GM21786 (cell line): Measurements from ENCODE around the gene UTF1.

ENCODE experiments used
- ATAC-seq: cut with Tn5 transposase; IDR thresholded peaks from one replicate; pipeline ENCODE4 v1.9.1; 2021; ENCODE audit not compliant: unreplicated experiment

UTF1 gene

DNA sequence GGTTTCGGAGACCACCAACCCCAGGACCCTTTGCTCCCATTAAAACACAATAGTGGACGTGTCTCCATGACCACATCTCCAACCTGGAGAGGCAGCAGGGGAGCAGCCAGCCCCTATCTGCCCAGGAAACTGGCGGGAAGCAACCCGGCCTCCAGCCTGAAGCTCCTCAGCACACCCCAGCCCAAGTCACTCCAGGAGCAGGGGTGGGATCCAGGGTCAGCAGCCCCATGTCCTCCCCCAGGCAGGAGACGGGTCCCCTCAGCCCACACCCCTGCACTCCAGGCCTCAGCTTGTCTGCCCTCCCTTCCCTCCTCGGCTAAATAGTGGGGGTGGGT, 46.0 kb downstream of the UTF1 start:
- peak; percentile 1 for ATAC-seq

DNA sequence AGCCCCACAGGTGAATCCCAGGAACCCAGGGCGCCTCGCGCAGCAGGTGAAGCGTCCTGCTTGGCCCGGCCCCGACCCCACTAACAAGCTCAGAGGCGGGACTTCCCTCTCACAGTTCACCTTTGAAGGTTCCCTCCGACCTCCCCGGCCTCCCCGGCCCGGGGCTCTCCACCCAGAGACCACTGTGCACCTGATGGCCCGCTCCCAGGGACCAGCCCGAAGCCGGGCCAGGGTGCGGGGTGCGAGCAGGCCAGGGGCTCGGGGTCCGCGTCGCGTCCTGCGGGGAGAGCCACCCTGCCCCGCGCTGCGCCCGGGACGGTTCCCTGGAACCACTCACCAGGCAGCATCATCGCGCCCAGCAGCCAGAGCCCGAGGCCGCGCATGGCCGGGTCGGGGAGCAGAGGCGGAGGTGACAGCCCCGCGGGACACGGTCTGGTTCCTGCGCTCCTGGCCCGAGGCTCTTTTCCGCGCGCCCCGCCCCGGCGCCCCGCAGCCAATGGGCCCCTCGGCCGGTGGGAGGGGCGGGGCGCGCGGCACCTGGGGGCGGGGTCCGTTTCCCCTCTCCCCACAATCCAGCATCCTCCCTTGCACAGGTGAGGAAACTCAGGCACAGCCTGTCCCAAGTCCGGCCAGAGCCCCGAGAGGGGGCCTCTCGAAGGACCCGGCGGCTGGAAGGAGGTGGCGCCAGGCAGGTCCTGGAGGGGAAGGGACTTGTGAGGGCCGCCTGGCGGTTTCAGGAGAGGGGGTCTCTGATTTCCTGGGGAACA, 46.6 kb downstream of the UTF1 start, which contains the start of gene ADAM8:
ADAM8 (minus strand) TSS at position 434 of the 767 bp plus-strand sequence; CDS start at position 383, 51 bp downstream.
- peak; percentile 42 for ATAC-seq

DNA sequence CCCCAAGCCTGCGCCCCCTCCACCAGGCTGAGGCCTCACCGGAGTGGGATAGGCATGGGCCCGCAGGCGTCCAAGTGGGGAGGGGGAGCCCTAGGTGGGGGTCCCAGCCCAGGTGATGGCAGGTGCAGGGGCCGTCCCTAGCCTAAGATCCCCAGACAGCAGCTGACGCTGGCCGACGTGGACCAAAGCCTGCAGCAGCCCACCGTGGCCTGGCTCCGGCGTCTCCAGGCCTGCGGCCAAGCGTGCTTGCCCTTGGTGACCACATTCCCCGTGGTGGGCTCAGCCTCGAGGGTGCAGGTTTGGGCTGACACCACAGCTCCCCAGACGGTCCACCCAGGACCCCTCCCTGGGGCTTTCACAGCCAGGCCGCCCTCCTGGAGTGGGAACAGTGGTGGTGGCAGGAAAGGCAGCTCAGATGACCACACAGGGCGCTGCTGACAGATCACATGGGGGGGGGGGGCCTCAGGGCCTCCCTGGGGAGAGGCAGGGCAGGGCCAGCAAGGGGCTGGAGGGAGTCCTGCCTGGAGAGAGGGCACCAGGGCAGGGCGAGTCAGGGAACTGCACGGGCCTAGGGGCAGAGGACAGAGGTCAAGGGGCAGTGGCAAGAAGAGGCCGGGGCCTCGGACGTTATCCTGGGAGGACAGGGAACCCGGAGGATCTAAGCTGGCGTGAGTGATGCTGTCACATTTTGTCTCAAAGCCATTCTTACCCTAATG, 47.4 kb downstream of the UTF1 start:
- ATAC-seq: no peak

DNA sequence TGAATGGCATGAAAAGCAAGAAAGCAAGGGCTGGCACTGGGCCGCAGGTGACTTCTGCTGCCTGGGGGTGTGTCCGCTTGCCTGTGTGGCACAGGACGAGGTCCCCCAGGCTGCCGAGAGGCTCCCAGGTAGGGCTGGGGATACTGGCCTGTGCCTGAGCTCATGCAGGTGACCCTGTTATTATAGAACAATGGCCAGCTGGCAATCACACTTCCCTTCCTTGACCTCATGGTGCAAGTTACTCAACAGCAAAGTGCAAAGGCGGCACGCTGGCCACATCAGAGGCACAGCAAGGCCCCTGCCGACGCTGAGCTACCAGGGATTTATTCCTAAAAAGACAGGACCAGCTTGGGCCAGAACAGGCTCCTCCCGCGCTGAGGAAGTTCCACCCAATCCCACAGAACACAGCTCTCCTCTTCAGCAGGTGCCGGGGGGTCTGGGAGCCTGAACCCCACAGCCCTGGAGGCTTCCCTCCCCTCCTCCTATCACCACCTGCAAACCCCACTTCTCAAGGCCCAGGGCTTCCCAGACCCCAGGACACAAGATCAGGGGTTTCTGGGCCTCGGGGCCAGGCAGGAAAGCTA, 48.1 kb downstream of the UTF1 start:
- ATAC-seq: no peak

DNA sequence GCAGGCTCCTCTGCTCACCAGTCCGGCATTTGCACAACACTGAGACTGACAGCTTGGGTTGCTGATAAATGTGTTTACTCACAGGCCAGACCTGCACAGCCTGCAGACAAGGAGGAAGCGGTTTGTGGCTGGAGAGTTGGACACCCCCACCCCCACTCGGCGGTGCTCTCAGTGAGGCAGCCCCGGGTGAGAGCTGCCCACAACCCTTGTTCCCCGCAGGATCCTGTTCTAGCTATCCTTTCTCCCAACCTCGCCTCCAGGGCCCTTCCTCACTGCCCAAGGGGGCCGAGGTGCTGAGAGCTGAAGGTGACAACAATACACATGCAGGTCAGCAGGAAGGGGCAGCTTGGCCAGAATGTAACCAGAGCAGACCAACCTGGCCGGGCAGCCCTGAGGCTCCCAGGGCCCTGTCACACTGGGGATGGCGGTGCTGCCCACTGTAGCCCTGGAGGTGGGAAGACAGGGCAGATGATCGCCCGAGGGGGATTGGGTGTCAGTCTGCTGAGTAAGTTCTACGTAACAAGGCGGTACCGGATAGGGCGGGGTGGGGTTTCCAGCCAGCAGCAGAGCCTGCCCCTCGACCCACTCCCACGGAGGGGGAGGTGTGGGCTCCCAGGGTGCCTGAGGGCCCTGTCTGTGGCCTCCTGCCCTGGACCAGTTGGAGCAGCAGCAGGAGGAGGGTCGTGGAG, 48.7 kb downstream of the UTF1 start:
- ATAC-seq: peak; percentile 29

DNA sequence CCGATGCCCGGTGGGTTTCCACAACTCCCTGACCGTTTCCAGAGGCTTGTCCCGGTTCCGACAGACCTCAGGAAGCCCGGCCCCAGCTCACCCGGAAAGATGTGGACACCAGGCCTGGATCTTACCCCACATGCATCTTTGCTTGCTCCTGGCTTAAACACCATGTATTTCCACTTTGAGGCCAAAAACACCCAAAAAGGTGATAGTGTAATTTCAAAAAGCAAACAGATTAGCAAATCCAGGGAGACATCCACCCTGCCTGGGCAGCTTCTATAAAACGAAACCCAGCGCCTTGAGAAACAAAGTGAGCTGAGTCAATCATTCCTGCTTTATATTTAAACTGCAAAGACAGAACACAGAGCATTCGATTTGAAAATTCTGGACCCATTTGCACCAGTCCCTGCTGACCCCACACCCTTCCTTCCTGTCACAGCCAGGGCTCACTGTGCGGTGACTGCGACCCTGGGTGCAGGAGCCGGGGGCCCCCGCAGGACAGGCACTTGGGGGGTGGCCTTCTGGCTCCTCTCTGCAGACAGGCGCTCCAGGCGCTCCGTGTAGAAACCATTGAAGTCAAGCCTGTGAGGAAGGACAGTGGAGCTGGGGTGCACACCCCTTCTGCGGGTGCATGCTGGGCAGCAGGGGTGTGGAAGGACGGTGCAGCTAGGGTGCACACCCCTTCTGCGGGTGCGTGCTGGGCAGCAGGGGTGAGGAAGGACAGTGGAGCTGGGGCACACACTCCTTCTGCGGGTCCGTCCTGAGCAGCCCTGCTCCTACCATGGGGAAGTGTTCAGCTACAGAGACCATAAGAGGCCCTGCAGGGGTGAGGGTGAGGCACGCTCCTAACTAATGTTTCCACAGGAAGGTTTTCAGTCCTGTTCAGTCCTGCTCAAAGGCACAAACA, 49.6 kb downstream of the UTF1 start:
- ATAC-seq: no peak

DNA sequence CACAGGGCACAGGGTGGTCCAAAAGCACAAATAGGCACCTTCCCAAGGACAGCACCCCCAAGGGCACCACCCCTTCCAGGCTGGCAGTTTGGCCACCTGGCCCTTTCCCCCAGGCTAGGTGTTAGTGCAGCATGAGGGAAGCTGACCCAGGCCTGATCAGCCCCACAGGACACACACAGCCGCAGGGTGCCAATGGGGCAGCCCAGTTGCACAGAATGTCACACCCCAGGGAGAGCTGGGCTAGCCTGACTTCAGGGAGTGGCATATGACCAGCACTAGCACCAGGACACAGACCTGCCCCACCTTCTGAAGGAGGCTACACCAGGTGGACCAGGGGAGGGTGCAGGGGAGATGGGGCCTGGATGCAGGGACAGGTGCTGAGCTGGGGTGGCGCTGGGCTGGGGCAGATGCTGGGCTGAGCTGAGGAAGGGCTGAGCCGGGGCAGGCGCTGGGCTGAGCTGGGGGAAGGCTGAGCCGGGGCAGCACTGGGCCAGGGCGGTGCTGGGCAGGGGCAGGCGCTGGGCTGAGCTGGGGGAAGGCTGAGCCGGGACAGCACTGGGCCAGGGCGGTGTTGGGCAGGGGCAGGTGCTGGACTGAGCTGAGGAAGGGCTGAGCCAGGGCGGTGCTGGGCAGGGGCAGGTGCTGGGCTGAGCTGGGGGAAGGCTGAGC, 50.5 kb downstream of the UTF1 start:
- no peak for ATAC-seq

DNA sequence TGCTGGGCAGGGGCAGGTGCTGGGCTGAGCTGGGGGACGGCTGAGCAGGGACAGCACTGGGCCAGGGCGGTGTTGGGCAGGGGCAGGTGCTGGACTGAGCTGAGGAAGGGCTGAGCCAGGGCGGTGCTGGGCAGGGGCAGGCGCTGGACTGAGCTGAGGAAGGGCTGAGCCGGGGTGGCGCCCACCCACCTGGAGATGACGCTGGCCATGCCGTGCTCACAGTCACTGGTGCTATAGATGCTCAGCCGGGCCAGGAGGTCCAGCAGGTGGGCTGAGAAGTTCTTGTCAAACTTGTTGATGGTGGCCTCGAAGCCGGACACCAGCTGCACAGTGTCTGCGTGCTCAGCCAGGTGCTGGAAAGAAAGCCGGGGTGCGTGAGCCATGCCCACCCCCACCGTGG, 51.1 kb downstream of the UTF1 start:
- ATAC-seq: no peak
